COLO668 (cell line): ENCODE results near the gene UBE2I.

Experiments
- DNase-seq: peaks from one replicate; lab custom pipeline; 2025; ENCODE audit not compliant: unreplicated experiment; lab: John Stamatoyannopoulos, UW

Gene UBE2I

DNA sequence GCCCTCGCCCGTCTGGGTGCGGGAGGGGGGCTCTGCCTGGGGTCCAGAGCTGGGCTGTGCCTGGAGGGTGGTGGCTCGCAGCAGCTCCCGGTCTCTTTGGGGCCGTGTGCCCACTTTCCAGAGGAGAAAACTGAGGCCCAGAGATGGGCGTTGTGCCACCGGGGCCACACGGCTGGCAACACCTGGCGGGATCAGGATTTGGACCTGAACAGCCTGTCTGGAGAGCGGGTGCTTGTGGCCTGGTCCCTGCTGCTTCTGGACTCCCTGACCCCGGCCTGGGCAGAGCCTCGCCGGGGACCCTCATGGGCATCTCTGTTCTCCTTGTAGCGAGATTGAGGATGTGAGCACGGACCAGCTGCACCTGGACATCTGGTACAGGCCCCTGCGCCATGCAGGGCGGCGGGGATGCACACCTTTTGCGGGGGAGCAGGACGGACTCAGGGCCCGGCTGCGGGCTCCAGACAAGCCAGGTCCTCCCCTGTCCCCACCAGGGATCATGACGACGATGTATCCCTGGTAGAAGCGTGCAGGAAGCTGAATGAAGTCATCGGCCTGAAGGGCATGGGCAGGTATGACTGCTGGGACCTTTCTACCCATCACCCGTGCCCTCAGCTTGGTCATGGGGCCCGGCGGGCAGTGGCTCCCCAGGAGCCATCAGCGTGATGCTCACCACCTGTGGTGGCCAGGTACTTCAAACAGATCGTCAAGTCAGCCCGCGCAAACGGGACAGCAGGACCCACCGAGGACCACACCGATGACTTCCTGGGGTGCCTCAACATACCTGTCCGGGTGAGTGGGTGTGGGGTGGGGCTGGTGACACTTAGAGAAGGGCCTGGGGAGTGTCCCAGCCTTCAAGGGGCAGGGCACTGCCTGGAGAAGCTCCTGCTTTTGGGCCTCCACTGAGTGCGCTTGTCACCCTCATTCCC, 32.3 kb downstream of the UBE2I start:
- peak; percentile 34 for DNase-seq

DNA sequence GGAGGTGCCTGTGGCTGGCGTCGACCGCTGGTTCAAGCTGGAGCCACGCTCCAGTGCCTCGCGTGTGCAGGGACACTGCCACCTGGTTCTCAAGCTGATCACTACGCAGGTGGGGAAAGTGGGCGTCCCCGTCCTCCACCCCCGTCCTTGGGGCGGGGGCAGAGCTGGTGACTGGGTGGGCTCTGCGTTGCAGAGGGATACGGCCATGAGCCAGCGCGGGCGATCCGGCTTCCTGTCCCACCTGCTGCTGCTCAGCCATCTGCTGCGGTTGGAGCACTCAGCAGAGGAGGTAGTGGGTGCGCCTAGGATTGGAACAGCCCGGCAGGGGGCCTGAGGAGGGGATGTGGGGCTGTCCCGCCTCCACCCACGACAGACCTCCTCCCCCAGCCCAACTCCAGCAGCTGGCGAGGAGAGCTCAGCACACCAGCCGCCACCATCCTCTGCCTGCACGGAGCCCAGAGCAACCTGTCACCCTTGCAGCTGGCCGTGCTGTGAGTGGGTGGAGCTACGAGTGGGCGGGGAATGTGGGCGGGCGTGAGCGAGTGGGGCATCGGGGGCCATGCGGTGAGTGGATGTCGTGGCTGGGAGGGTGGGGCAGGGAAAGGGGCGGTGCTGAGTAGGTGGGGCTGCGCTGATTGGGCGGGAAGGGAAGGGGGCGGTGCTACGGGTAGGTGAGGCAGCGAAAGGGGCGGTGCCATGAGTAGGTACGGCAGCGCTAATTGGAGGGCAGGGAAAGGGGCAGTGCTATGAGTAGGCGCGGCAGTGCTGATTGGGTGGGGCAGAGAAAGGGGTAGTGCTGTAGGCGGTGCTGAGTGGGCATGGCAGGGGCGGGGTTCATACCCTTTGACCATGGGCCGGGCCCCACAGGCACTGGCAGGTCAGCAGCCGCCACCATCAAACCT, 33.3 kb downstream of the UBE2I start:
- DNase-seq, result peak; percentile 96

DNA sequence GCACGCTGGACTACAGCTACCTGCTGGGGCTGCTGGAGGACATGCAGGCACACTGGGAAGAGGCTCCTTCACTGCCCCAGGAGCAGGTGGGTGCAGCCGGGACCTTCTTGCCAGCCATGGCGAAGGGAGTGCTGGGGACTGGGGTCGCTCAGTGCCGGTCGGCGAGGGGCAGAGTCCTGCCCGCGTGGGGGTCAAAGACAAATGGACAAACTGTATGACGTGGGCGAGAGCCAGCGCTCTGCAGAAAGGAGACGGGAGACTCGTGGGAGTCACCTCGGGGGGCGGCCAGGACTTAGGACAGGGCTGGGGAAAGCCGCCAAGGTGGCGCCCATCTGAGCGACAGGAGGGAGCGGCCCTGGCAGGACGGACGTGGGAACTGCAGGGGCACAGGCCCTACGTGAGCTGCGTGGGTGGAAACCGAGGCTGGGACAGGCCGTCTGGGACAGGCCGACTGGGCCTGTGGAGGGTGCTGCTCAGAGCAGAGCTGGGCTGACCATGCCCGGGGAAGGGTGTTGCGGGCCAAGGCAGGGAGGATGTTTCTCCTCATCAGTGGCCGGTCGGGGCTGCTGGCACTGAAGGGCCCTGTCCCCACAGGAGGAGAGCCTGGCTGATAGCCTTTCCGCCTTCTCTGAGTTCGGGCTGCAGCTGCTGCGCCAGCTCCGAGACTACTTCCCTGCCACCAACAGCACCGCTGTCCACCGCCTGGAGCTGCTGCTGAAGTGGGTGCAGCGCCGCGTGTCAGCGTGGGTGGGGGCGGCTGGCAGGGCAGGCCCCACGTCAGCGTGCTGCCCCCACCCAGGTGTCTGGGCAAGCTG, 34.2 kb downstream of the UBE2I start:
- no peak for DNase-seq

DNA sequence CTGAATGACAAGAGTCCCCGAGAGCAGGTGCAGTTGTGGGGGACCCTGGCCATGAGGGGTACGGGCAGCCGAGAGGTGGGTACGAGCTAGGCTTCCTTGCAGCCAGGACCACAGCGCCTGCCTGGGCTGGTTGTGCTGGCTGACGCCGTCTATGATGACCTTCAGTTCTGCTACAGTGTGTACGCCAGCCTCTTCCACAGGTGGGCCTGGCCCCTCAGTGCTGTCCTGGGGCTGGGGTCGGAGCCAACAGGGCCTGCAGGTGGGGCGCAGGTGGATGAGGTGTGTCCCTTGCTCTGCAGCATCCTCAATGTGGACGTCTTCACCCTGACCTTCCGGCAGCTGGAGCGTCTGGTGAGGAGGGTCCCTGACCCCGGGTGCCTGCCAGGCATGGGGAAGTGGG, 35.1 kb downstream of the UBE2I start:
- DNase-seq, result no peak

DNA sequence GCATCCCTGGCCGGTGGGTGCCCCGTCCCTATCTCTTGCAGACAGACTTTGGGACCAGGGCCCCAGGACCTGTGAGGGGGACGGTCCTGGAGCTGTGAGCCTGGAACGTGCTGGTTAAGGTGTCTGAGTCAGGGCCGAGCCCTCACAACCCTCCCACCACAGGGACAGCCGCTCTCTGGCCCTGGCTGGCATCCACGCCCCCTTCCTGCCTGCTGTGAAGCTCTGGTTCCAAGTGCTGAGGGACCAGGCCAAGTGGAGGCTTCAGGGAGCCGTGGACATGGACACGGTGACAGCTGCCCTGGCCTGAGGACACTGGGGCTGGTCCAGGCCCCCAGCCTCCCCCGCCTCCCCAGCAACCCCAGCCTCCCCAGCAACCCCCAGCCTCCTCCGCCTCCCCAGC, 35.7 kb downstream of the UBE2I start:
- DNase-seq, result no peak

DNA sequence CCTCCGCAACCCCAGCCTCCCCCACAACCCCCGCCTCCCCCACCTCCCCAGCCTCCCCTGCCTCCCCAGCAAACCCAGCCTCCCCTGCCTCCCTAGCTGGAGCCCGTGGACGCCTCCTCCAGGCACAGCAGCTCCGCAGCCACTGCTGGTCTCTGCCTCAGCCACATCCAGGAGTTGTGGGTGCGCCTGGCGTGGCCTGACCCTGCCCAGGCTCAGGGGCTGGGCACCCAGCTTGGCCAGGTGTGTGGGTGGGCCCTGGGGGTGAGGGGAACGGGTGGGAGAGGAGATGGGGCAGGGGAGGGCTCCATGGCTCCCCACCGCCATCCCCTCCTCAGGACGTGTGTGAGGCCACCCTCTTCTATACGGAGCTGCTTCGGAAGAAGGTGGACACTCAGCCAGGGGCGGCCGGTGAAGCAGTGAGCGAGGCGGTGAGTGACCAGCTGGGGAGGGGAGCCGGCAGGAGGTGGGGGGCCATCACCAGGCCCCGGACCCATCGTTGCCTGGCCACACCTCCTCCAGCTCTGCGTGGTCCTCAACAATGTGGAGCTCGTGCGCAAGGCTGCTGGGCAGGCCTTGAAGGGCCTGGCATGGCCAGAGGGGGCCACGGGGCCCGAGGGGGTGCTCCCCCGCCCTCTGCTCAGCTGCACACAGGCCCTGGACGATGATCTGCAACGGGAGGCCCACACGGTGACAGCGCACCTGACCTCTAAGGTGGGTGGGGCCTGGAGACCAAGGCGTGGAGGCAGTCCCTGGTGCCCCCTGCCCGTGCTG, 36.4 kb downstream of the UBE2I start:
- no peak for DNase-seq

DNA sequence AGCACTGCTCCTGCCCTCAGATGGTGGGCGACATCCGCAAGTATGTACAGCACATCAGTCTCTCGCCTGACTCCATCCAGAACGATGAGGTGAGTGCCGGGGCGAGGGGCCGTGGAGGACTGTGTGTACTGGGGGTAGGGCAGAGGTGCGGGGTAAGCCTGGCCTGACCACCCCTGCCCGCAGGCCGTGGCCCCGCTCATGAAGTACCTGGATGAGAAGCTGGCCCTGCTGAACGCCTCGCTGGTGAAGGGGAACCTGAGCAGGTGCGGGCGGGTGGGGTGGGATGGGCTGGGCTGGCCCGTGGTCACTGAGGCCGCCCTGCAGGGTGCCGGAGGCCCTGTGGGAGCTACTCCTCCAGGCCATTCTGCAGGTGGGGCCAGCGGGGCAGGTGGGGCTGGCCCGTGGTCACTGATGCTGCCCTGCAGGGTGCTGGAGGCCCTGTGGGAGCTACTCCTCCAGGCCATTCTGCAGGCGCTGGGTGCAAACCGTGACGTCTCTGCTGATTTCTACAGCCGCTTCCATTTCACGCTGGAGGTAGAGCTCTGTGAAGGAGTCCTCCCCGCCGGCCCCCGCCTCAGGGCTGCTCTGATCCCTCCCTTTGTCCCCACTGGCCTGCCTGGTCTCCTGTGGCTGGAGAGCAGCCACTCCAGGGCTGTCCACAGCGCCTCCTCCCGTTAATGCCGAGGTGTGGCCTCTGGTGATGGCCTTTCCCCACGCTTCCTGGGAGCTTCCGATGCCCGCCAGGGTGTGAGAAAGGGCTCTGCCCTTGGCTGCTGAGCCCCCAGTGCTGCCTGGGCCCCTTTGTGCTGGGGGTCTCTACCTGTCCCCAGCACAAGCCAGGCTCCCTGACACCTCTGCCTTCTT, 37.2 kb downstream of the UBE2I start:
- no peak for DNase-seq

DNA sequence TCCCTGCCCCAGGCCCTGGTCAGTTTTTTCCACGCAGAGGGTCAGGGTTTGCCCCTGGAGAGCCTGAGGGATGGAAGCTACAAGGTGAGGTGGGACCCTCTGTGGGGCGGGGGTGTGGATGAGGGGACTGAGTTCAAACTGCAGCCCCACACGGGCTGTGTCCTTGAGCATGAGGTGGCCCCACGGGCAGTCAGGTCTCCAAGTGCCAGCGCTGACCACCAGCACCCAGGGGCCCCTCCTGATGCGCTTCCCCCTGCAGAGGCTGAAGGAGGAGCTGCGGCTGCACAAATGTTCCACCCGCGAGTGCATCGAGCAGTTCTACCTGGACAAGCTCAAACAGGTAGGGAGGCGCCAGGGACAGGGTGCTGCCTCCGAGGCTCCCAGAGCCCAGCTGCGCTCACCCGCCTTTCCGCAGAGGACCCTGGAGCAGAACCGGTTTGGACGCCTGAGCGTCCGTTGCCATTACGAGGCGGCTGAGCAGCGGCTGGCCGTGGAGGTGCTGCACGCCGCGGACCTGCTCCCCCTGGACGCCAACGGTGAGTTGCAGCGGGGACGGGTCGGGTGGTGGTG, 37.9 kb downstream of the UBE2I start:
- no peak for DNase-seq

DNA sequence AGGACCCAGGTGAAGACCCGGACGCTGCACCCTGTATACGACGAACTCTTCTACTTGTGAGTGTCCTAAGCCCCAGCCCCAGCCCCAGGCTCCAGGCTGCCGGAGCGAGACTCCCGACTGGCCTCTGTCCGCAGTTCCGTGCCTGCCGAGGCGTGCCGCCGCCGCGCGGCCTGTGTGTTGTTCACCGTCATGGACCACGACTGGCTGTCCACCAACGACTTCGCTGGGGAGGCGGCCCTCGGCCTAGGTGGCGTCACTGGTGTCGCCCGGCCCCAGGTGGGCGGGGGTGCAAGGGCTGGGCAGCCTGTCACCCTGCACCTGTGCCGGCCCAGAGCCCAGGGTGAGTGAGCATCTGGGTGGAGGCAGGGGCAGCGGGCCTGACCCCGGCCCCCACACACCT, 38.5 kb downstream of the UBE2I start:
- no peak for DNase-seq

DNA sequence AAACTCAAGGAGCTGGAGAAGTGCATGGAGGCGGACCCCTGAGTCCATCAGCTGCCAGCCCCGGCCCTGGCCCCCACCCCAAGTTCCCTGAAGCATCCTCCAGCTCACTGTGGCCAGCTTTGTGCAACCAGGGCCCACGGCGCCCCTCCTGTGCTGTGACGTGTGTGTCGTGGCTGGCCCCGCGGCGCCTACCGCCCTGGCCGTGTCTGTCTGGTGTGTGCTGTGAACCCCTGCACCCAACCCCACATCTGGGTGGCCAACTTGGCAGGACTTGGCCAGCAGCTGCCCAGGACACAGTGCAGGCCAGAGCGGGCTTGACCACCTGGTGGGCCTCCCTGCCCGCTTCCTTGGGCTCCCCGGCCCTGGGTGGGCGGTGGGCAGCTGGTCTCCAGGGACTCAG, 39.0 kb downstream of the UBE2I start:
- no peak for DNase-seq

DNA sequence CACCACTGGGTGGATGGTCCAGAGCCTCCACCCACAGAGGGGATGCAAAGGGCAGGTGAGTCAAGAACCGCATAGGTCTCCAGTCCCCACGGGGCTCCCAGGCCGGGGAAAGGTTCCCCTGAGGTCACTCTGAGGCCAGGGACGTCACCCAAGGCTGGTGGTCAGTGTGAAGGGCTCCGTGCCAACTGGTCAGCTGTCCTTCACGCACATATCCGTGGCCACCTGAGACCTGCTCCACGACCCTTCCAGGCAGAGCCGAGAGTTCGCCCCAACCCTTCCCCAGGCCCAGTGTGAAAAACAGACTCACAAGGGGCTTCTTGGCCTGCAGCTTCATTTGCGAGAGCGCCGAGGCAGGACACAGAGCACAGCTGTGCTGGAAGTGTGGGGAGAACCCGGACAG, 39.5 kb downstream of the UBE2I start:
- DNase-seq, result no peak

DNA sequence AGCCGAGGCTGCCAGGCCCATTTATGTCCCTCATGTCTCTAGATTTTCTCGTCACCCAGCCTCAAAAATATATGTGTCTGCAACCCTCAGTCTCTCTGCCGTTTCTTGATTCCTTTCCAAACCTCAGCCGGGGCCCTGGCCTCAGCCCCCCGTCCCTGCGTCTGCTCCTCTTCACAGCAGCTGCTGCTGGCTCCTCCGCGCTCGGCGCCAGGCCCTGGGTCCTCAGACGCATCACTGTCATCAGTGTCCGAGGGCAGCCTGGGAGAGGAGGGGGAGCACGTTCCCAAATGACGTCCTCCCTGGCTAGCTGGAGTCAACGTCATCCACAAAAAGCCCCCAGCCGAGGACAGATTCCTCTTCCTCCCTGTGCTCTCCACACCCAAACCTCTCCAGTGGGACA, 39.9 kb downstream of the UBE2I start:
- DNase-seq, result no peak

DNA sequence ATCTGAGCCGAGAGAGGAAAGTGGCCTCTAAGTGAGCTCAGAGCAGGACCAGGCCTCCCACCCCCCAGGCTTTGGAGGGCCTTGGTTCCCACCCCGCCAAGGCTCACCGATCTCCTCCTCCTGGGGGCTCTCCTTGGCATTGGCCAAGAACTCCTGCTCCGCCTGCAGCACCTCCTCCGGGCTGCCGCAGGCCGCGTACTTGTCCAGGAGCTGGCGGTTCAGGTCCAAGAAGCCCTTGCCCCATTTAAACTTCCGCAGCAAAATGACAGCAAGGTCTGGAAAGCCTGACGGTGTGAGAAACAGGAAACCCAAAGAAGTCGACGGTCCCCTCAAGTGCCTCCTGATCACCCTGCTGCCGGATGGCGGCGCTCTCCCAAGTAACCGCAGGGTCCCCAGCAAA, 40.5 kb downstream of the UBE2I start:
- DNase-seq, result no peak

DNA sequence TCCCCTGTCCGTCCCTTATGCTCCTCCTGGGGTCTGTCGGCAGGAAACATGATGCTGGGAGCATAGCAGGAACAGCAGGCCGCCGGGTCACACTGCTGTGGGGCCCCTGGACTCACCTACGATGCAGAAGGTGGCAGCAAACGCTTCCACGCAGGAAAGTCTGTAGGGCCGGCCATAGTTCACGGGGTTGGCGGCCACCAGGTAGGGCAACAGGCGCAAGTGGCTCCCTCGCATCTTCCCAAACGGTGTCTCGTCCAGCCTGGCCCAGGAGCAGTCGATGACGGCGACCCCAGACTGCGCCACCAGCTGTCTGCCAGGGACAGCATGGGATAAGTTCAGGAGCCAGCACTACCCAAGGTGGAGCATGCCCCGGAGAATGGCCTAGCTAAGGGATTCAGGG, 41.3 kb downstream of the UBE2I start:
- no peak for DNase-seq

DNA sequence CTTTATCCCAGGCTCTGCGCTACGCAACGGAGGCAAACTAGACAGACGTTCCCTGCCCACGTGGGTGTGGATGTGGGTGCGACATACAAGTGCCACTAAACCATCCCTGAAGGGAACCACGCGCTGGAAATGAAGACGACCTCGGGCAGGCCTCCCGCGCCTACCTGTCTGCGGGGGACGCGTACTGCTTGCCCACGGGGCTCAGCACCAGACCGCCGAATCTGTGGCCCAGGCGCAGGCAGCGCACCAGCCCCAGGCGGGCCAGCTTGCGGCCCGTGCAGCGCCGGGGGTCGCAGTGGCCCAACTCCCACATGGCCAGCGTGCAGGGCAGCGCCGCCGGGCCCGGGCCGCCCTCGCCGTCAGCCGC, 41.8 kb downstream of the UBE2I start:
- DNase-seq, result no peak

DNA sequence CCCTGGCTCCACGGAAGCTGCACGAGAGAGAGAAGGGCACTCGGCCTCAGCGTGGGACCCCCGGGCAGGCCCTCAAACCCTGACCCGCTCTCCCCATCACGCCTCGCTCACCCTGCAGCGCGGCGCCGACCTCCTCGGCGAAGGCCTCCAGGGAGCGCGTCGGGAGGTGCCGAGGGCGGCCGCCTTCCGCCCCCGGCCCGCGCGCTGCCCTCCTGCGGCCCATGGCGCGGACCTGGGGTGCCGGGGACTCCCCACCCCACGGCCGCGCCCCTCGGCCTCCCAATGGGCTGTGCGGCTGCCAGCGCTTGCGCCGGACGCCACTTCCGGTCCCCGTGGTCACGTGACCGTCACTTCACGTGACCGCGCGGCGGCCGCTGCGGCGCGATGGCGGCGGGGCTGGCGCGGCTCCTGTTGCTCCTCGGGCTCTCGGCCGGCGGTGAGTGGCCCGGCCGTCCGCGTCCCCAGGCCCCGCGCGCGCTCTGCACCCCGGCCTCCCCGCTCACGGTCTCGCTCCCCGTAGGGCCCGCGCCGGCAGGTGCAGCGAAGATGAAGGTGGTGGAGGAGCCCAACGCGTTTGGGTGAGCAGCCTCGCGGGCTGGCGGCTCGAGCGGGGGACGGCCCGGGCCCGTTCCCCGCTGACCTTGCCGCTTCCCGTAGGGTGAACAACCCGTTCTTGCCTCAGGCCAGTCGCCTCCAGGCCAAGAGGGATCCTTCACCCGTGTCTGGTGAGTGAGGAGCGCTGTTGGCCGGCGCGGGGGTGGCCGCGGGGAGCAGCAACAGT, 42.3 kb downstream of the UBE2I start, which contains the start of the genes GNPTG and TSR3:
Gene GNPTG, plus strand, starts transcription at position 350 of the 781 bp plus-strand sequence. Its CDS starts 35 bp downstream, at position 385.
Gene TSR3, minus strand, starts transcription at position 297 of the 781 bp plus-strand sequence. Its CDS starts 74 bp downstream, at position 223.
- peak; percentile 90 for DNase-seq

DNA sequence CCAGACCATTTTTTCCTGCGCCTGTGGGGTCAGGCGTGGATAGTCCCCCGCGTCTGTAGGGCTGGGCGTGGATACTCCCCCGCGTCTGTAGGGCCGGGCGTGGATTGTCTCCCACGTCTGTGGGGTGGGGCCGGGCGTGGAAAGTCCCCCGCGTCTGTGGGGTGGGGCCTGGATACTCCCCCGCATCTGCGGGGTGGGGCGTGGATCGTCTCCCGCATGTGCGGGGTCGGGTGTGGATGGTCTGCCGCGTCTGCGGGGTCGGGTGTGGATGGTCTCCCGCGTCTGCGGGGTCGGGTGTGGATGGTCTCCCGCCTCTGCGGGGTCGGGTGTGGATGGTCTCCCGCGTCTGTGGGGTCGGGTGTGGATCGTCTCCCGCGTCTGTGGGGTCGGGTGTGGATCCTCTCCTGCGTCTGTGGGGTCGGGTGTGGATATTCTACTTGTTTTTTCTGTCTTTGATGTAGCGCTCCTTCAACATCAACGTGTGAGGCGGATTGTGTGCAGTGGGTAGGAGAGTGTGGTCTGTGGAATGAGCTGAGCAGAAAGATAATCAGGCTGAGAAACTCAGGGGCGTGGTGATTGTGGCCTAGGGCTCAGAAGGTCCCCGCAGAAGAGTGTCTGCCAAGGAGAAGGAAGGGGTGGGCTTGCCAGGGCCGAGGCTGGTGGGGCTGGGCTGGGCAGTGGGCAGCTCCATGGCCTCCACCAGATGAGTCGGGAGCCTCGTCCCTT, 45.5 kb downstream of the UBE2I start:
- DNase-seq, result no peak
